NCI-H446 treated with DMSO at 0.1 percent for 48 hours (cell line): ENCODE measurements around the gene SOX6.
"Not testable (repeated sequence)": the region's sequence is repeated elsewhere in the genome, so short reads cannot be mapped to it uniquely, and the experiment has no call there.

Experiments
- DNase-seq: peaks from one replicate; lab custom pipeline; 2025; lab: John Stamatoyannopoulos, UW

The SOX6 gene

GRCh38 chr11:16096336-16096735, 260.0 kb downstream of the SOX6 start:
- DNase-seq = no peak

DNA sequence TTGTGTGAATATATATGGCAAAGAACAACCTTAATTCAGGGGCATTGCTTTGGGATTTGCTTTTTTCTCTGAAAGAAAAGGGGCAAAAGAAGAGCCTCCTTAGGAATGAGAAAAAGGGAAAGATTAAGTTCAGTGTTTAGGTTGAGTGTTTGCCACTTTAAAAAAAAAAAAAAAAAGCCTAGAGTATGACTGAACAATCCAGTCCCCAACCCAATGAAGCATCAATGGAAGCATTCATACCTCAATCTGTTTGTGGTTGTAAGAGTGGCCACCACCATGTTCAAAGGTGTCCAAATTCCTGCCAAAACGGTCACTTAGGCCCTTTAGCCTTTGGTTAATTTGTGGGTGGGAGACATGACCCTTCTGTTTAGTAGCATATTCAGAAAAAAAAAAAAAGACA, 260.6 kb downstream of the SOX6 start:
- no peak for DNase-seq

DNA sequence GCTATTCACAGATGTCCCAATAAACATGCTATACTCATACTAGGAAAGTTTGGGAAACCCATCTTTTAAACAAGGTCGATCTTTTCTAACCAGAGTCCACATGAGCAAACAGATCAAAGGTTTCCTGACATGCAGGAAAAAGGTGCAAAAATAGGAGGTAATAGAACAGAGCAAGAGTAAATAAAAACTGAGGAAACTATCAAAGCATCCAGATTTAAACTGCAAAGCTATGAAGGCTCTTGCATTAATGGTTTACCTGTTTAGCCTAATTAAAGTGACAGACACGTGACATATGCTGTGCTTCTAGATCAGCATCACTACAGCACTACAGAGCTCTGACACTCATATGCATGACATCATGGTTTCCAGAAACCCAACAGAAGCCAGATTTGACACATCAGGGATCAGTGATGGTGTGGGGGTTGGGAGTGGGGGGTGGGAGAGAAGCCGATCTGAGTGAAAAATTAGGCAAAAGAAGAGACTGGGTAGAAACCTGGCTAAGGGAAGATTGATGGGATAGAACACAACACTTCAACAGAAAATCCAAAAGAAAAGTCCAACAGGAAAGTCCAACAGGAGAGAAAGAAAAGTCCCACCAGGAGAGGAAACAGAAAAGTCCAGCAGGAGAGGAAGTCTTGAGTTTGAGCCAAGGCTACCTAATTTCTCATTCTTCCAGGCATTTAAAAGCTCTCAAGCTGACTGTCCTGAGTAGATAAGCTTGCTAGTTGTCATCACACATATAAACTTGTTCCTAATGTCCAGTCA, 262.3 kb downstream of the SOX6 start:
- DNase-seq = no peak

DNA sequence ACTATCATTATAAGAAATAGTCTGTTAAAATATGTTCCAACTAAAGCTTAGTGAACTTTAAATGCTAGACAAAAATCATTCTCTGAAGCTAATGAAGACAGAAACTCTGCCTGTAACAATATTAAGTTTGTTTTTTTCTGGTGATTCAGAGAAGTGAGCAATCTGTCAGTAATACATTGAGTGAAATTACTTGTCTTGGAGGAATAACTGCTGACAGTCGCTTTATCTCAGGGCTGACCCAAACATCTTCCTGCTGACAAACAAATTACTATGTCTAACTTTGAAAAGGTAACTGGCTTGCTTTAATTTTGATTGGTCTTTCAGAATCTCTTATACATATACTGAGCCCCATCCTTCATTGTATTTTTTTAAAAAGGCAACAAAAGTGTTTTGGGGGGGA, 264.5 kb downstream of the SOX6 start:
- no peak for DNase-seq

- no peak for DNase-seq
Measured at GRCh38 chr11:16089481-16089880, 266.9 kb downstream of the SOX6 start.

GRCh38 chr11:16088774-16089173, 267.6 kb downstream of the SOX6 start:
- no peak for DNase-seq

DNA sequence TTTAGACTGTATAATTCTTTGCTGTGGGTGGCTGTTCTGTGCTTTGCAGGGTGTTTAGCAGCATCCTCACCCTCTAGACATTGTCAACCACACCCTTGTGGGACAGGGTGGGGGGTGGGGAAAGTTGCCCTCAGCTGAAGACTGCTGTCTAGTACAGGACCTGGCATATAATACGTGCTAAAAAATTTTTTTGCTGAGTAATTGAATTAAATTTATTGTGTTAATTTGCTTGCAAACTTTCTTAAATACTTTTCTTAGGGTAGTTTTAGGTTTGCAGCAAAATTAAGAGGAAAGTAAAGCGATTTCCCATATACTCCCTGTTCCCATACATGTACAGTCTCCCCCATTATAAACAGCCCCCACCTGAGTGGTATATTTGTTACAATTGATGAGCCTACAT, 268.5 kb downstream of the SOX6 start:
- no peak for DNase-seq

GRCh38 chr11:16086229-16086819, 270.0 kb downstream of the SOX6 start:
- no peak for DNase-seq

DNA sequence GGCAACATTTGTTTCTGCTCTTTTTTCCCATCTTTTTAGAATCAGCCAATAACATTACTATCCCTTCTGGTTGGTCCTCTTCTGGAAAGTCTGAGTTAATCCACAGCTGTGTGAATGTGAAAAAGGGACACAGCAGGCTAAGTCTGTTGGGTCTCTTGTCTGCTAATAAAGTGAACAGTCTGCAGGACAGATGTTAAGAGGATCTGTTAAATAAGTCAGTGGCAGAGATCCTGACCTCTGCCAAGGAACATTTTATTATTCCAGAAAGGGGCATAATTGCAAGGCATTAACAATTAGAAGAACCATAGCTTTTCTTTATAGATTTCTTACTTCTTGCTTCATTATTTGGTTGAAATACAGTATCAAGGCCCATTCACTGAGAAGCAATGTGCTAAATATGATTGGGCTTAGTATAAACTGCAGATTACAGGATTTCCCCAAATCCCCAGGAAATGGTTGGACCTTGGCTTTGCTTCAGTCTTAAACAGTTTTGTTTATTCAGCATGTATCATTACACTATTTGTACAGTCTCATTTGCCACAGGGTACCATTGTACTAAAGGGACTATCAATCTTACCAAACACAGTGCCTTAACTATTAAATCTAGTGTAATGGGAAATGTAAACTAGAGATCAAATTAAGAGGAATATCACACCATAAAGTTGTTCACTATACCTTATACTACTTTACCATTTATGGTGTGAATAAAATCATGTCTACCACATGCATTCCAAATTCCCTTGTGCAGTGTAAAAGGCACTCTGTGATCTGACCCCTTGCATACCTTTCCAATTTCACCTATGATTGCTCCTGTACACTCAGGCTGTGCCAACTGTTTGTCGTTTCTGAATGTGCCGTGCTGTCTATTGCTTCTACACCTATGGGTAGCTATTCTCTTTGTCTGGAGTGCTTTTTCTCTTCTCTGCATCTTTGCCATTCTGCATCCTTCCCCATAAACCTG, 274.0 kb downstream of the SOX6 start:
- peak; percentile 78 for DNase-seq

DNA sequence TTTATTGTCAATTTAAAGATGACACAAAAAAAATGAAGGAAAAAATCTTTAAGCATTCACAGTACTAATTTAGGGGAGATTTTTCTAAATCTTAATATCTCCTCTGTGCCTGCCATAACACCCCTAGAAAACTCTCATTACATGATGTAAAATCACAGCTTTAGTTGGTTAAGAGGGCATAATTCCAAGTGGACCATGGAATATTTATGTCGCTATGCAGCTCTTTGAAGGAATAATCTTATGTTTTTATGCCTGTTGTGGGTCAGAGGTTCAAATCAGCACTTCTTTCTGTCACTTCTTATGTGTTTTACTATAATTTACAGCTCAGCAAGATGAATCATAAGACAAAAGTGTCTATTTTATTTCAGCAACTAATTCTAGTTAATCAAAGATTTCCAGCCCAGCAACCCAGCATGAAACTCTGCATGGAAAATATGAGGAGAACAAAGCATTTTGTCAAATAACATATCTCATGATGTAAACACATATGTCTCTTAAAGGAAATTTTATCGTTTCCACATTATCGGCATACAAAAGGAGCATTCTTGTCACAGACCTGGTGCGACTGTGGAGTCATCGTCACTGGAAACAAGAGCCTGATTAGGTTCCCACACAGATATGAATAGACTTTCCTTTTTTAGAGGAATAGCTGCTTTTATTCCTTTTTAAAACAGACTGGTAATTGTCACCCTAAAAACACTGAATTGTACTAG, 274.8 kb downstream of the SOX6 start:
- no peak for DNase-seq

- no peak for DNase-seq
Measured at GRCh38 chr11:16080688-16081381, 275.5 kb downstream of the SOX6 start.

GRCh38 chr11:16078936-16079335, 277.4 kb downstream of the SOX6 start:
- DNase-seq = peak; percentile 84

DNA sequence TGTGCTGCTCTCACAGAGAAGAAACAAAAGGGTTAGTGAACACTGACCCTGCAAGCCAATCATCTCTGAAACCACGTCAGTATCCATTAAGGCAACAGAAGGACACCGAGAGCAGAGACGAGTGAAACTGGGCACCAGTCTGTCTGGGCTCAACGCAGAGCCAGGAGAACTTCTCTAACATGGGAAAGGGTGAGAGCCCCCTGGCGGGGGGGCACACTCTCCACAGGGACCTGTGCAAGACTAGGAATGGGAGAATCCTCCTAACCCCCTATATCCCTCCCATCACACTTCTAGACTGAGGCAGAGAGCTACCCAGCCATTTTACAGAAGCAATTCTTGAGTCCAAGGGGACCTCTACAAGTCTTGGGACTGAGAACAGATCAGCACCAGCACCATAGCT, 285.8 kb downstream of the SOX6 start:
- DNase-seq = no peak

GRCh38 chr11:16067268-16067667, 289.1 kb downstream of the SOX6 start:
- not testable (repeated sequence) for DNase-seq

DNA sequence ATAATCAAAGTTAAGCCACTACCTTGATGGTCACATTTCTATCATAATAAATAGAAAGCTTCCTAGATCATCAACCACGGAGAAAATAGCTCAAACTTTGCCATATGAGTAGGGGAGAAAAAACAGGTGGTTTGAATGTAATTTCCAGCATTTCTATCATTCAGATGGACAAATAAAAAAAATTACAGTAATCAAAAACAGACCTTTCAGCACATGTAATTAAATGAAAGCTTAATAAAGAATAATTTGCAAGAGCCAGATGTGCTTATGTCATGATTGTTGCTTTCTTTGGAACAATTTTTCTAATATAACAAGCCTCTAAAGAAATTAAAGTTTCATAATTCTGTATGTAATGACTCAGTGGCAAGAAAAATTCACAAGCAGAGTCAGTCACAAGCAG, 297.0 kb downstream of the SOX6 start:
- no peak for DNase-seq

DNA sequence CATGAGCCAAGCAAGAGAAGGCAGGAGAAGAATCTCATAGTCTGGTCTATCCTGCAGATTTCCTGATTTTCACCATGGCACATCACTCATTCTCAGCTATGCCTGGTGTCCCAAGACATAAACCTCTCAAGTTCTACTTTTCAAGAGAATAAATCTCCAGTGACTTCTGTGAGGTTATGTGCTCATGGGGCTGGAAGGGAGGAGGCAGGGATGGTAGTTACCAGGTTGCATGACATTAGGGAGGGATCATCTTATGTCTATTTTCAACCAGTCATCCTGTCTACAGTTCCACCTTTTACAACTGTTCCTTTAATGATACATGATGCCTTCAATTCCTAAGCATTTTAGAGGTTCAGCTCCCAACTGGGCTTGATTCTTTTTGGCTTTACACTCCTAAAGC, 297.7 kb downstream of the SOX6 start:
- DNase-seq = no peak

- DNase-seq = no peak
Measured at GRCh38 chr11:16052750-16053149, 303.6 kb downstream of the SOX6 start.

DNA sequence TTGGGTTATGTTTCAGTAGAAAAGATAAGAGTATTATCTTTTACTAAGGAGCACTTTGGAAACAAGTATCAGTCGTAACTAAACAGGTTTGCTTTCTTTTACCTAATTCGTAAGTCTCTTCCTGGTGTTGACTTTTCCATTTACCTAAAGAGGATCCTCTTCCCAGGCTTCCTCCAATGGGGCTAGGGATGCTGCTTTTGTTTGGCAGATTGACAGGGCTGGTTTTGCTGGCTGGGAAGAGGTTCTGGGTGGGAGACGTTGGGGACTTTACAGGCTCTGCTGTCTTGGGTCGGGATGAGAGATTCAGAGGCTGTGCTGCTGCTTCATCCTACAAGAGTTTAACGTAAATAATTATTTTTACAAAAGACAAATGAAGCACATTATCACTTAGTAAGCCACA, 306.7 kb downstream of the SOX6 start:
- no peak for DNase-seq

- DNase-seq = no peak
Measured at GRCh38 chr11:16047073-16047472, 309.3 kb downstream of the SOX6 start.

GRCh38 chr11:16043617-16044016, 312.7 kb downstream of the SOX6 start:
- DNase-seq = no peak

- no peak for DNase-seq
Measured at GRCh38 chr11:16041207-16041606, 315.1 kb downstream of the SOX6 start.

GRCh38 chr11:16040151-16040550, 316.2 kb downstream of the SOX6 start:
- DNase-seq = no peak
